SJCRH30 (cell line): ENCODE measurements around the gene TMEM240. TPM values are rescaled to one million over a fixed set of nuclear protein-coding genes. Genes with fewer than 3 reads are reported as not detected.
"Not testable (repeated sequence)": the region's sequence is repeated elsewhere in the genome, so short reads cannot be mapped to it uniquely, and the experiment has no call there.

Experiments used
- DNase-seq, 2 experiments: peaks; one replicate each; pipeline ENCODE4 v3.0.0-alpha.2; 2015 to 2020
- H3K27ac ChIP-seq: fragments of 250-450 bp; sonication (Bioruptor Pico); 2 replicates; pipeline ENCODE4 v1.5.1; 2020; ENCODE audit warnings: mild to moderate bottlenecking, moderate library complexity
- H3K27me3 ChIP-seq: fragments of 250-450 bp; sonication (Bioruptor Pico); 2 replicates; pipeline ENCODE4 v1.5.1; 2020; ENCODE audit warnings: mild to moderate bottlenecking, moderate library complexity
- H3K36me3 ChIP-seq: fragments of 250-450 bp; sonication (Bioruptor Pico); 2 replicates; pipeline ENCODE4 v1.5.1; 2020; ENCODE audit warnings: mild to moderate bottlenecking, moderate library complexity
- H3K4me1 ChIP-seq: fragments of 250-450 bp; sonication (Bioruptor Pico); 2 replicates; pipeline ENCODE4 v1.5.1; 2020; ENCODE audit warnings: mild to moderate bottlenecking, moderate library complexity
- H3K4me3 ChIP-seq: fragments of 250-450 bp; sonication (Bioruptor Pico); 2 replicates; pipeline ENCODE4 v1.5.1; 2020; ENCODE audit warnings: mild to moderate bottlenecking, moderate library complexity
- H3K9me3 ChIP-seq: fragments of 250-450 bp; sonication (Bioruptor Pico); replicated peaks from 2 replicates; pipeline ENCODE4 v1.5.1; 2020; ENCODE audit warnings: mild to moderate bottlenecking, moderate library complexity
- total RNA-seq: library from RNA; depleted of rRNA; stranded (reverse); fragments of >200 nt; shearing (Covaris generic); gene quantifications from 2 replicates; pipeline ENCODE4 v1.2.3, GENCODE V29; 2014; rRNA removed

The TMEM240 gene
- total RNA-seq, 1 experiment from 2014 or later = 1.5 TPM

GRCh38 chr1:1489231-1489630 is 51.2 kb downstream of the TMEM240 start:
- Histone ChIP-seq H3K9me3 (peaks cover 11% of the 10 kb centered on the region), H3K4me1 (no peaks in the 10 kb centered on the region), H3K4me3 (no peak overlapping the region), H3K27me3 (no peaks in the 10 kb centered on the region), H3K27ac (no peak overlapping the region), H3K36me3 (peaks cover 86% of the 10 kb centered on the region)
- no peak for DNase-seq

- Histone ChIP-seq H3K9me3 (peaks cover 4% of the 10 kb centered on the region; the same call in 1 of the 2 replicates), H3K27ac (no peak overlapping the region), H3K4me3 (no peak overlapping the region), H3K27me3 (no peaks in the 10 kb centered on the region), H3K4me1 (no peaks in the 10 kb centered on the region), H3K36me3 (peaks cover 87% of the 10 kb centered on the region)
- DNase-seq = no peak
Measured at GRCh38 chr1:1487701-1488100, 52.7 kb downstream of the TMEM240 start.

GRCh38 chr1:1485755-1486317 is 54.6 kb downstream of the TMEM240 start:
- H3K9me3 ChIP-seq, H3K27me3 ChIP-seq, DNase-seq, H3K27ac ChIP-seq, H3K4me1 ChIP-seq, H3K4me3 ChIP-seq: not testable (repeated sequence)
- peaks cover 77% of the 10 kb centered on the region for H3K36me3 ChIP-seq

GRCh38 chr1:1484976-1485750 is 55.3 kb downstream of the TMEM240 start:
- H3K36me3 ChIP-seq = peaks cover 75% of the 10 kb centered on the region
- not testable (repeated sequence) for H3K27ac ChIP-seq, H3K27me3 ChIP-seq, H3K9me3 ChIP-seq, H3K4me3 ChIP-seq, H3K4me1 ChIP-seq, DNase-seq

Other genes with a start within 250 kb of the TMEM240 start
- 18.7 and 27.4 TPM in 2 replicates for gene ACAP3, start 232.7 kb downstream of the TMEM240 start, total RNA-seq
- gene PUSL1, start 232.0 kb downstream of the TMEM240 start, total RNA-seq = 23.9 and 25.3 TPM in 2 replicates
- gene INTS11, start 216.0 kb downstream of the TMEM240 start, total RNA-seq = 66.0 and 78.7 TPM in 2 replicates
- gene CPTP, start 215.8 kb downstream of the TMEM240 start, total RNA-seq = 22.1 and 22.3 TPM in 2 replicates
- 0.15 and 0.47 TPM in 2 replicates for gene TAS1R3, start 209.3 kb downstream of the TMEM240 start, total RNA-seq
- gene DVL1, start 191.2 kb downstream of the TMEM240 start, total RNA-seq = 45.8 and 52.5 TPM in 2 replicates
- gene MXRA8, start 182.1 kb downstream of the TMEM240 start, total RNA-seq = 11.3 and 13.8 TPM in 2 replicates
- gene AURKAIP1, start 165.4 kb downstream of the TMEM240 start, total RNA-seq = 177 and 208 TPM in 2 replicates
- 124 and 196 TPM in 2 replicates for gene CCNL2, start 141.3 kb downstream of the TMEM240 start, total RNA-seq
- gene MRPL20, start 133.3 kb downstream of the TMEM240 start, total RNA-seq = 229 and 236 TPM in 2 replicates
- gene ANKRD65, start 119.3 kb downstream of the TMEM240 start, total RNA-seq = 6.1 and 6.2 TPM in 2 replicates
- 0.58 and 3.3 TPM in 2 replicates for gene VWA1, start 104.9 kb downstream of the TMEM240 start, total RNA-seq
- gene ATAD3C, start 90.9 kb downstream of the TMEM240 start, total RNA-seq = 0.20 TPM in 1 of 2 replicates, not detected in the other
- gene ATAD3B, start 68.9 kb downstream of the TMEM240 start, total RNA-seq = 53.1 and 55.5 TPM in 2 replicates
- 72.6 and 74.7 TPM in 2 replicates for gene ATAD3A, start 28.5 kb downstream of the TMEM240 start, total RNA-seq
- gene SSU72, start 34.2 kb upstream of the TMEM240 start, total RNA-seq = 258 and 267 TPM in 2 replicates
- gene FNDC10, start 59.5 kb upstream of the TMEM240 start, total RNA-seq = 1.5 and 1.9 TPM in 2 replicates
- gene MIB2, start 74.9 kb upstream of the TMEM240 start, total RNA-seq = 37.2 and 49.6 TPM in 2 replicates
- 0.81 and 2.7 TPM in 2 replicates for gene MMP23B, start 91.5 kb upstream of the TMEM240 start, total RNA-seq
- 28.0 and 32.6 TPM in 2 replicates for gene CDK11B, start 118.4 kb upstream of the TMEM240 start, total RNA-seq
- 31.3 and 36.1 TPM in 2 replicates for gene SLC35E2B, start 152.2 kb upstream of the TMEM240 start, total RNA-seq
- 20.1 and 29.4 TPM in 2 replicates for gene CDK11A, start 183.7 kb upstream of the TMEM240 start, total RNA-seq
- gene NADK, start 237.8 kb upstream of the TMEM240 start, total RNA-seq = 65.2 and 74.6 TPM in 2 replicates